Measurements from ENCODE around the gene MAP7. TPM values are rescaled to one million over a fixed set of nuclear protein-coding genes. Genes with fewer than 3 reads are reported as not detected.
A peak's percentile ranks its signal among the peaks of the same experiment; 100 is the strongest.
"Not testable (repeated sequence)": the region's sequence is repeated elsewhere in the genome, so short reads cannot be mapped to it uniquely, and the experiment has no call there.

The MAP7 gene
- total RNA-seq, 2 donors from 2014 or later = 19.7 to 28.7 TPM

- intact Hi-C loops (cut with DNase I) = no loop called here
- ATAC-seq (no peak), DNase-seq (no peak)
- WGBS, 2 donors = 74 to 76% methylated on average over 3 of the region's 3 CpGs
- Histone ChIP-seq H3K27me3 (no peaks in the 10 kb centered on the region), H3K4me1 (peaks cover 4% of the 10 kb centered on the region), H3K36me3 (replicated peaks in 1 of 2; ENCODE audit: insufficient read depth in 1 of 2, low read depth in 2 of 2) (no peaks in the 10 kb centered on the region), H3K27ac (no peak overlapping the region), H3K4me3 (no peak overlapping the region), H3K9me3 (no peaks in the 10 kb centered on the region)
- TF ChIP-seq POLR2A (IDR thresholded peaks at IDR 0.05) = no peak
- TF ChIP-seq CTCF (IDR thresholded peaks at IDR 0.05) = no peak
These were observed 50.9 kb downstream of the MAP7 start for GRCh38 chr6:136499370-136499769.

GRCh38 chr6:136496449-136496848 is 53.8 kb downstream of the MAP7 start:
- H3K4me1 ChIP-seq; intact Hi-C loops (cut with DNase I); H3K36me3 ChIP-seq (replicated peaks in 1 of 2; ENCODE audit: insufficient read depth in 1 of 2, low read depth in 2 of 2); H3K4me3 ChIP-seq; H3K9me3 ChIP-seq; H3K27ac ChIP-seq; ATAC-seq; H3K27me3 ChIP-seq: not testable (repeated sequence)
- DNase-seq = peak in 1 of 4 donors; percentile 15
- 69 to 72% methylated on average over 2 of the region's 2 CpGs for WGBS, 2 donors

- intact Hi-C loops (cut with DNase I) = no loop called here
- 74 to 79% methylated on average over 1 of the region's 1 CpG for WGBS, 2 donors
- H3K27ac ChIP-seq = no peak overlapping the region
- no peak overlapping the region for H3K4me3 ChIP-seq
- H3K4me1 ChIP-seq = peaks cover 4% of the 10 kb centered on the region
- ATAC-seq (no peak), DNase-seq (no peak)
- TF ChIP-seq POLR2A (IDR thresholded peaks at IDR 0.05) (no peak), CTCF (IDR thresholded peaks at IDR 0.05) (no peak)
- no peaks in the 10 kb centered on the region for H3K9me3 ChIP-seq
- no peaks in the 10 kb centered on the region for H3K36me3 ChIP-seq (replicated peaks in 1 of 2; ENCODE audit: insufficient read depth in 1 of 2, low read depth in 2 of 2)
- H3K27me3 ChIP-seq = no peaks in the 10 kb centered on the region
These were observed 55.5 kb downstream of the MAP7 start for GRCh38 chr6:136494710-136495109.

- WGBS, 2 donors = 78 to 83% methylated on average over 2 of the region's 2 CpGs
- H3K4me3 ChIP-seq = no peak overlapping the region
- no peaks in the 10 kb centered on the region for H3K9me3 ChIP-seq
- H3K36me3 ChIP-seq (replicated peaks in 1 of 2; ENCODE audit: insufficient read depth in 1 of 2, low read depth in 2 of 2) = no peaks in the 10 kb centered on the region
- TF ChIP-seq CTCF (IDR thresholded peaks at IDR 0.05) = no peak
- no peak for TF ChIP-seq POLR2A (IDR thresholded peaks at IDR 0.05)
- H3K27me3 ChIP-seq = no peaks in the 10 kb centered on the region
- peaks cover 4% of the 10 kb centered on the region for H3K4me1 ChIP-seq
- intact Hi-C loops (cut with DNase I) = no loop called here
- no peak overlapping the region for H3K27ac ChIP-seq
- ATAC-seq = no peak
- no peak for DNase-seq
These were observed 56.2 kb downstream of the MAP7 start for GRCh38 chr6:136494059-136494458.

- Histone ChIP-seq H3K36me3 (replicated peaks in 1 of 2; ENCODE audit: insufficient read depth in 1 of 2, low read depth in 2 of 2) (no peaks in the 10 kb centered on the region), H3K27ac (no peak overlapping the region), H3K4me1 (peaks cover 4% of the 10 kb centered on the region), H3K9me3 (no peaks in the 10 kb centered on the region), H3K27me3 (no peaks in the 10 kb centered on the region), H3K4me3 (no peak overlapping the region)
- 71 to 87% methylated on average over 1 of the region's 1 CpG for WGBS, 2 donors
- intact Hi-C loops (cut with DNase I) = no loop called here
- TF ChIP-seq POLR2A (IDR thresholded peaks at IDR 0.05) = no peak
- DNase-seq = no peak
- ATAC-seq = no peak
These were observed 57.8 kb downstream of the MAP7 start for GRCh38 chr6:136492409-136492808.

- no peaks in the 10 kb centered on the region for H3K27me3 ChIP-seq
- TF ChIP-seq POLR2A (IDR thresholded peaks at IDR 0.05) (no peak), CTCF (IDR thresholded peaks at IDR 0.05) (no peak)
- no peak for ATAC-seq
- H3K36me3 ChIP-seq (replicated peaks in 1 of 2; ENCODE audit: insufficient read depth in 1 of 2, low read depth in 2 of 2) = no peaks in the 10 kb centered on the region
- no peaks in the 10 kb centered on the region for H3K9me3 ChIP-seq
- whole genome bisulfite sequencing, 2 donors = 74 to 77% methylated on average over 2 of the region's 2 CpGs
- no peak for DNase-seq
- intact Hi-C loops (cut with DNase I) = no loop called here
- no peak overlapping the region for H3K4me3 ChIP-seq
- peaks cover 4% of the 10 kb centered on the region for H3K4me1 ChIP-seq
- H3K27ac ChIP-seq = no peak overlapping the region
These were observed 58.5 kb downstream of the MAP7 start for GRCh38 chr6:136491754-136492153.
